Activated naive CD4-positive, alpha-beta T cell treated with anti-CD3 and anti-CD28 coated beads, Interleukin-2, amount 10 ng/mL, durations not matched to agents 7 days and 5 days (primary cell): ENCODE measurements around the gene CPLX1.

Experiments
- CTCF ChIA-PET: fragments of 350-600 bp; sonication (Branson Sonifier 250); formaldehyde crosslinking; loops from one replicate; lab custom pipeline; 2021; ENCODE audit warnings: antibody characterized with exemption; lab: Charles Lee
- DNase-seq: peaks from one replicate; pipeline ENCODE4 v3.0.0-alpha.2; 2020
- H3K27ac Mint-ChIP-seq: one replicate; pipeline ENCODE4 v1.8.0; 2021; ENCODE audit warnings: mild to moderate bottlenecking, moderate library complexity, mixed read lengths
- H3K27me3 Mint-ChIP-seq: one replicate; pipeline ENCODE4 v1.8.0; 2021; ENCODE audit warnings: mild to moderate bottlenecking, mixed read lengths
- H3K36me3 Mint-ChIP-seq: one replicate; pipeline ENCODE4 v1.8.0; 2021; ENCODE audit warnings: mixed read lengths
- H3K4me1 Mint-ChIP-seq: one replicate; pipeline ENCODE4 v1.8.0; 2021; ENCODE audit warnings: mixed read lengths
- H3K4me3 Mint-ChIP-seq: one replicate; pipeline ENCODE4 v1.8.0; 2021; ENCODE audit warnings: mild to moderate bottlenecking, moderate library complexity, mixed read lengths
- H3K9me3 Mint-ChIP-seq: one replicate; pipeline ENCODE4 v1.8.0; 2021; ENCODE audit warnings: mixed read lengths

The CPLX1 gene

GRCh38 chr4:848803-849477 is 23.0 kb upstream of the CPLX1 start:
- Mint-ChIP-seq H3K4me1 (no peaks in the 10 kb centered on the region), H3K36me3 (peaks cover 32% of the 10 kb centered on the region), H3K27ac (no peak overlapping the region), H3K4me3 (no peak overlapping the region), H3K9me3 (peaks cover 8% of the 10 kb centered on the region), H3K27me3 (no peaks in the 10 kb centered on the region)
- CTCF ChIA-PET, result no interaction called here
- no peak for DNase-seq

- CTCF ChIA-PET, result no interaction called here
- H3K4me3 Mint-ChIP-seq, result no peak overlapping the region
- H3K4me1 Mint-ChIP-seq, result no peaks in the 10 kb centered on the region
- no peaks in the 10 kb centered on the region for H3K27me3 Mint-ChIP-seq
- H3K27ac Mint-ChIP-seq, result no peak overlapping the region
- H3K36me3 Mint-ChIP-seq, result peaks cover 31% of the 10 kb centered on the region
- DNase-seq, result no peak
- peaks cover 8% of the 10 kb centered on the region for H3K9me3 Mint-ChIP-seq
These were observed 22.4 kb upstream of the CPLX1 start for GRCh38 chr4:848307-848691.

DNA sequence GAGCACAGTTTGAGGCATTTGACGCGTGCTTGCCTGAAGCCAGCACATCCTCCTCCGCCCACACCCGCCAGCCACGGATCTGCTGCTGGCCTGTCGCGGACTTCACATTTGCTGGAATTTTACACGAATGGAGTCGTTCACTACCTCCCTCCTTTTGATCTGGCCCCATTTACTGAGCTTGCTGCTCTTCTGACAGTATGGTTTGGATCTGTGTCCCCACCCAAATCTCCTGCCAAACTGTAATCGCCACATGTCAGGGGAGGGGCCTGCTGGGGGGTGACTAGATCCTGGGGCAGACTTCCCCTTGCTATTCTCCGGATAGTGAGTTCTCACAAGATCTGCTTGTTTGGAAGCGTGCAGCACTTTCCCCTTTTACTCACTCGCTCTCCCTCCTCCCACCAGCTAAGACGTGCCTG is 19.9 kb upstream of the CPLX1 start:
- peak overlapping the region; percentile 22 for H3K27ac Mint-ChIP-seq

DNA sequence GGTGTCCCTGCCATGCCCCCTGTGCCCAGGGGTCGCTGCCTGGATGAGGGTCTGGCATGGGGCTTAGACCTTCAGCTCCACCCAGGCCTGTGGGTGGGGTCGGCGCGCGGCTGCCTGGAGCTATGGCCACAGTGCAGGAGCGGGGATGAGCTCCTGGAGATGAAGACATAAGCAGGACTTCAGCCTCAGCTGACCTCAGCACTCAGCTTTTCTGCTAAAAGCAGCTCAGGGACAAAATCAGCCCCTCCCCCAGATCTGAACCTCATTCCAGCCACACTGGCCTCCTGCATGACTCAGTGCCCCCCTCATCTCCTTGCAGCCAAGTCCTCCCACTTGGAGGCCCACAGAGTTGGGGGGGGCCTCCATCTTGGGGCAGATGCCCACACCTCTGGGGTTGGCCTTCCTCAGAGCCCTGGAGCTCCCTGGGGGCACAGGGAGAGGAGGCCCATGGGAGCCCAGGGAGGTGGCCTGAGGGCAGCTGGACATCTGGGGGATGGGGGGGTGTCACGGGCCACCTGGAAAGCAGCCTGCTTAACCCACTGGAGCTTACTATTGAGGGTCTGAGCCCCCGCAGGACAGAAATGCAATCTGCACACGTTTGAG is 19.4 kb upstream of the CPLX1 start:
- no peak for DNase-seq
- Mint-ChIP-seq H3K27ac (peak overlapping the region; percentile 45), H3K4me3 (no peak overlapping the region), H3K36me3 (peaks cover 28% of the 10 kb centered on the region), H3K27me3 (no peaks in the 10 kb centered on the region), H3K4me1 (no peaks in the 10 kb centered on the region), H3K9me3 (peaks cover 10% of the 10 kb centered on the region)
- CTCF ChIA-PET, result no interaction called here

More for the DNA sequence above, 19.9 kb upstream of the CPLX1 start:
- H3K9me3 Mint-ChIP-seq, result peaks cover 10% of the 10 kb centered on the region
- peaks cover 28% of the 10 kb centered on the region for H3K36me3 Mint-ChIP-seq
- H3K4me1 Mint-ChIP-seq, result no peaks in the 10 kb centered on the region
- H3K27me3 Mint-ChIP-seq, result no peaks in the 10 kb centered on the region
- no peak overlapping the region for H3K4me3 Mint-ChIP-seq
- DNase-seq, result no peak
- CTCF ChIA-PET, result no interaction called here

GRCh38 chr4:844752-845232 is 18.9 kb upstream of the CPLX1 start:
- no peaks in the 10 kb centered on the region for H3K4me1 Mint-ChIP-seq
- no peak overlapping the region for H3K4me3 Mint-ChIP-seq
- peaks cover 15% of the 10 kb centered on the region for H3K9me3 Mint-ChIP-seq
- CTCF ChIA-PET, result no interaction called here
- no peaks in the 10 kb centered on the region for H3K27me3 Mint-ChIP-seq
- peaks cover 24% of the 10 kb centered on the region for H3K36me3 Mint-ChIP-seq
- H3K27ac Mint-ChIP-seq, result no peak overlapping the region
- DNase-seq, result no peak

DNA sequence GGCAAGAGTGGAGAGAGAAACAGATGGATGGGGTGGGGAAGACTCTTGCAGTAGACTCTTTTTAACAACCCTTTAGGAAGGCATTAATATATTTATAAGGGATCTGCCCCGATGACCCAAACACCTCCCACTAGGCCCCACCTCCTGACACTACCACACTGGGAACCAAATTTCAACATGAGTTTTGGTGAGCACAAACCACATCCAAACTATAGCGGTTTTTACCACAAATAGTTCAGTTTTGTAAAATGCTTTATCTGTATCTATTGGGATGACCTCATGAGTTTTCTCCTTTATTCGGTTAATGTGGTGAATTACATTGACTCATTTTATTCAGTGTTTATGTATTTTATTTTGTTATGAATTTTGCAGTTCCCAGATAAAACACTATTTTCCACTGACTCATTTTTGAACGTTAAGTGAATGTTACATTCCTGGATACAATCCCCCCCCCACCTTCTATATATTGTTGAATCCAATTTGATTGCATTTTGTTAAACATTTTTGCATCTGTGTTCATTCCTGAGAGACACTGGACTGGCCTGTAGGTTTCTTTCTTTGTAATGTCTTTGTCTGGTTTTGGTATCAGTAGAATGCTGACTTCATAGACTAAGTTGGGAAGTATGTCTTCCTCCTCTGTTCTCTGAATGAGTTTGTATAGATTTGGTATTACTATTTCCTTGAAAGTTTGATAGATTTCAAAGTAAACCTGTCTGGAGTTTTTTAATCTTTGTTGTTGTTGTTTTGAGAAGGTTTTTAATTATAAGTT is 13.9 kb upstream of the CPLX1 start:
- peaks cover 13% of the 10 kb centered on the region for H3K36me3 Mint-ChIP-seq
- CTCF ChIA-PET, result no interaction called here

GRCh38 chr4:837772-838171 is 11.8 kb upstream of the CPLX1 start:
- peaks cover 7% of the 10 kb centered on the region for H3K27me3 Mint-ChIP-seq
- DNase-seq, result no peak
- no peak overlapping the region for H3K27ac Mint-ChIP-seq
- H3K36me3 Mint-ChIP-seq, result peaks cover 9% of the 10 kb centered on the region
- CTCF ChIA-PET, result no interaction called here
- no peak overlapping the region for H3K4me3 Mint-ChIP-seq
- H3K4me1 Mint-ChIP-seq, result peaks cover 3% of the 10 kb centered on the region
- H3K9me3 Mint-ChIP-seq, result peaks cover 28% of the 10 kb centered on the region

More for the DNA sequence above, 13.9 kb upstream of the CPLX1 start:
- H3K4me3 Mint-ChIP-seq, result no peak overlapping the region
- H3K27ac Mint-ChIP-seq, result no peak overlapping the region
- H3K27me3 Mint-ChIP-seq, result no peaks in the 10 kb centered on the region
- peaks cover 32% of the 10 kb centered on the region for H3K9me3 Mint-ChIP-seq
- DNase-seq, result no peak
- H3K4me1 Mint-ChIP-seq, result no peaks in the 10 kb centered on the region

DNA sequence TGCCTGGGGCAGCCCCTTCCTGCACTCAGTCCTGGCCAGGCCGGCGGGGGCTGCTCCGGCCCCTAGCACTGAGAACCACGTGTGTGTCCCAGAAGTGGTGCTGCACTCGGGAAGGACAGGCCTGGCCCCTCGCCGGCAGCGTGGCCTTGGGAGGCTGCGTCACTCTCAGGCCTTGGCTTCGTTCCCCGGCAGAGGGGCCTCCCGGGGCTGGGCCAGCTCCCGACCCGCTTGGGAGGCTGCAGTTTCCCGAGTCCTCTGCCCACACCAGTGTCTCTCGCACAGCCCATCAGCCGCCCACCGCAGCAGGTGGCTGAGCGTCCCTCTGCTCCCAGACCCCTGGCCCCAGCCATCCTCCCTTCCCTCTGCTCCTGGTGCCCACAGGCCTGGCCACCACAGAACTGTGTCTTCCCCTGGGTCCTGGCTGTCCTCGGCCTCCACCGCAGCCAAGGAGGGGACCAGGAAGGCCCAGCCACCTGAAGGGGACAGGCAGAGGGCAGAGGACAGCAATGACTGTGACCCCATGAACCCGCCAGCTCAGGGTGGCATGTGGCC is 10.9 kb upstream of the CPLX1 start:
- H3K27ac Mint-ChIP-seq, result no peak overlapping the region
- peaks cover 3% of the 10 kb centered on the region for H3K4me1 Mint-ChIP-seq
- peaks cover 6% of the 10 kb centered on the region for H3K36me3 Mint-ChIP-seq
- peaks cover 26% of the 10 kb centered on the region for H3K9me3 Mint-ChIP-seq
- H3K27me3 Mint-ChIP-seq, result peaks cover 7% of the 10 kb centered on the region
- CTCF ChIA-PET, result no interaction called here
- no peak for DNase-seq
- H3K4me3 Mint-ChIP-seq, result no peak overlapping the region

DNA sequence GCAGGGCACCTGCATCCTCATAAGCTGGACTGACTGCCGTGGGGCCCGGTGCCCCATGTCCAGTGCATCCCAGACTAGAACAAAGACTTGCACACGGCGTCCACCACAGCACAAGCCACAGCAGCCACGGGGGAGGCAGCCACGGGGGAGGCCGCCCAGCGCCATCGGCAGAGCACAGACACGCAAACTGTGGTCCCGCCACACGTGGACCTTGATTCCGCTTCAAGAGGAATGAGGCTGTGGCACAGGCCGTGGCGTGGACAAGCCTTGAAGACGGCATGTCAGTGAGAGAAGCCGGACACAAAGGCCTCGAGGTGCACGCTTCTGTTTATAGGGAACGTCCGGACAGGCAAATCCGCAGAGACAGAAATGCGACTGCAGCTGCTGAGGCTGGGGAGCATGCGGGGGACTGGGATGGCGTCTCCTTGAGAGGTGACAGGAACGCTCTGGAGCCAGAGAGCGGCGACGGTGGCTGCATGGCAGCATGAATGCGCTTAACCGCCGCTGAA is 10.1 kb upstream of the CPLX1 start:
- Mint-ChIP-seq H3K27ac (no peak overlapping the region), H3K9me3 (peaks cover 26% of the 10 kb centered on the region)

GRCh38 chr4:835148-836002 is 9.4 kb upstream of the CPLX1 start:
- CTCF ChIA-PET, result no interaction called here
- H3K4me1 Mint-ChIP-seq, result peaks cover 3% of the 10 kb centered on the region
- H3K4me3 Mint-ChIP-seq, result no peak overlapping the region
- H3K27me3 Mint-ChIP-seq, result peaks cover 13% of the 10 kb centered on the region
- H3K27ac Mint-ChIP-seq, result no peak overlapping the region
- no peak for DNase-seq
- H3K36me3 Mint-ChIP-seq, result peaks cover 3% of the 10 kb centered on the region
- H3K9me3 Mint-ChIP-seq, result peaks cover 26% of the 10 kb centered on the region

More for the DNA sequence above, 10.1 kb upstream of the CPLX1 start:
- Mint-ChIP-seq H3K4me1 (peaks cover 3% of the 10 kb centered on the region), H3K36me3 (peaks cover 4% of the 10 kb centered on the region), H3K27me3 (peaks cover 10% of the 10 kb centered on the region), H3K4me3 (no peak overlapping the region)
- DNase-seq, result no peak
- CTCF ChIA-PET, result no interaction called here

- no peak for DNase-seq
- Mint-ChIP-seq H3K27ac (no peak overlapping the region), H3K4me3 (no peak overlapping the region), H3K4me1 (peaks cover 3% of the 10 kb centered on the region), H3K9me3 (peaks cover 19% of the 10 kb centered on the region), H3K27me3 (peaks cover 21% of the 10 kb centered on the region), H3K36me3 (peaks cover 3% of the 10 kb centered on the region)
- CTCF ChIA-PET, result no interaction called here
These were observed 8.6 kb upstream of the CPLX1 start for GRCh38 chr4:834368-835147.

DNA sequence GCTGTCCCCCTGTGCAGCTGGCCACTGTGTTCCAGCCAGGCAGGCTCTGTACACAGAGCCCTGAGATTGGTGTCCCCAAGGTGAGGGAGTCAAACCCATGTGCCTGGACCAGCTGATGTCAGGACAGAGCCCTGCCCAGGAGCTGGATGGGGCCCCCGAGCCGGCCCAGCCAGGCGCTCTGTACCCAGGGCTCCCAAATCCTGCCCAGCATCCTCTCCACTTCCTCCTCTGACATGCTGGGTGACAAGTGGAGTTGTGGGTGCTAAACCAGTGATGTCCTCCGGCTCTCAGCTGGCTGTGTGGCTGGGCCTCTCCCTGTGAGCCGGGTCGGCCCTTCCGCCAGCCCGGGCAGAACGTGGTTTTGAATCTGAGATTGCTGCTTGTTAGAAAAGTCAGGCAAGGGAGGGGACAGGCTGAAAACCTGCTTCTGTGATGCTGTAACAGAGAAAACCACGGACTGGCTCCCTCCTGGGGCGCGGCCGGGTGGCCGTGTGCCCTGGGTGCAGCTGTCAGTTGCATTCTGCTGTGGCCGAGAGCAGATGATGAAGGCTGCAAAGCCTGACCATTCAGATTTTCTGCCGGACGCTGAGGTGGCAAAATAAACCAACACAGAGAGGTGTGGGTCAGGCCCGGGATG is 7.9 kb upstream of the CPLX1 start:
- Mint-ChIP-seq H3K4me1 (peaks cover 3% of the 10 kb centered on the region), H3K9me3 (peaks cover 17% of the 10 kb centered on the region), H3K4me3 (no peak overlapping the region), H3K36me3 (peaks cover 3% of the 10 kb centered on the region), H3K27ac (no peak overlapping the region), H3K27me3 (peaks cover 28% of the 10 kb centered on the region)
- CTCF ChIA-PET, result no interaction called here
- no peak for DNase-seq

- H3K9me3 Mint-ChIP-seq, result peaks cover 15% of the 10 kb centered on the region
- H3K27ac Mint-ChIP-seq, result no peak overlapping the region
- H3K27me3 Mint-ChIP-seq, result peaks cover 35% of the 10 kb centered on the region
- H3K4me1 Mint-ChIP-seq, result peaks cover 3% of the 10 kb centered on the region
- no peak overlapping the region for H3K4me3 Mint-ChIP-seq
- no peak for DNase-seq
- H3K36me3 Mint-ChIP-seq, result peaks cover 3% of the 10 kb centered on the region
- CTCF ChIA-PET, result no interaction called here
These were observed 7.2 kb upstream of the CPLX1 start for GRCh38 chr4:833156-833555.
